PC-3 (cell line): ENCODE data around the gene FIBCD1.

Experiments used
- EZH2 ChIP-seq: fragments of 300-600 bp; sonication (generic); IDR thresholded peaks from one replicate; pipeline ENCODE4 v1.6.1; 2017; ENCODE audit warnings: antibody characterized with exemption, mild to moderate bottlenecking, low read length; ENCODE audit not compliant: unreplicated experiment
- TF ChIP-seq, protein P1 (sequence below): fragments of 300-600 bp; sonication (generic); conservative IDR thresholded peaks from 2 replicates; pipeline ENCODE4 v1.5.1; 2017; ENCODE audit warnings: antibody characterized with exemption, low read depth, mild to moderate bottlenecking, low read length

DNA sequence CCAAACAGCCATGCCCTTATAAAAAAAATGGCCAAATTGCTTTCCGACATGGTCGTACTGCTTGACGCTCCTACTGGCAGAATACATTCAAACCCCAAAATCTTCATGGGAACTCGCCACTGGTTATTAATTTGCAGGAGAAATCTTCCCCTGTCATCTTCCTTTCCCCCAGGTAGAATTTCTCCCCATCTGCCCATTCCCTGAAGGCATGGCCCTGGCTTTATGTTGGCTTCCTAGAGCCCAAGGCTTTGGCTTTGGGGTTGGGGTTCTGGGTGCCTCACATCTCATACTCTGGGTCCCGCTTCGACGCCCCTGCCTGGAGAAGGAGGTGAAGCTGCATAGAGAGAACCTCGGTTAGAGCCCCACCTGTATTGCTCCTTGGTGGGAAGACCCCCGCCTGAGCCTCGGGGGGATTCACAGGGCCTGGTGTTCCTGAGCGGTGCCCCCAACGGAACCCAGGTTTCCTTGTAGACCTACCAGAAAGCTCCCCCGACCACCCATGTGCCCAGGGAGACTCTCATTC lies 8.6 kb upstream of the FIBCD1 start:
- TF ChIP-seq, protein P1, sequence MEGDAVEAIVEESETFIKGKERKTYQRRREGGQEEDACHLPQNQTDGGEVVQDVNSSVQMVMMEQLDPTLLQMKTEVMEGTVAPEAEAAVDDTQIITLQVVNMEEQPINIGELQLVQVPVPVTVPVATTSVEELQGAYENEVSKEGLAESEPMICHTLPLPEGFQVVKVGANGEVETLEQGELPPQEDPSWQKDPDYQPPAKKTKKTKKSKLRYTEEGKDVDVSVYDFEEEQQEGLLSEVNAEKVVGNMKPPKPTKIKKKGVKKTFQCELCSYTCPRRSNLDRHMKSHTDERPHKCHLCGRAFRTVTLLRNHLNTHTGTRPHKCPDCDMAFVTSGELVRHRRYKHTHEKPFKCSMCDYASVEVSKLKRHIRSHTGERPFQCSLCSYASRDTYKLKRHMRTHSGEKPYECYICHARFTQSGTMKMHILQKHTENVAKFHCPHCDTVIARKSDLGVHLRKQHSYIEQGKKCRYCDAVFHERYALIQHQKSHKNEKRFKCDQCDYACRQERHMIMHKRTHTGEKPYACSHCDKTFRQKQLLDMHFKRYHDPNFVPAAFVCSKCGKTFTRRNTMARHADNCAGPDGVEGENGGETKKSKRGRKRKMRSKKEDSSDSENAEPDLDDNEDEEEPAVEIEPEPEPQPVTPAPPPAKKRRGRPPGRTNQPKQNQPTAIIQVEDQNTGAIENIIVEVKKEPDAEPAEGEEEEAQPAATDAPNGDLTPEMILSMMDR: no peak
- no peak for TF ChIP-seq EZH2
